Stimulated activated CD8-positive, alpha-beta memory T cell treated with anti-CD3 and anti-CD28 coated beads, Interleukin-12 subunit alpha, Interleukin-12 subunit beta, amount 100 ng/mL, for 1 hour (primary cell): ENCODE measurements around the gene HOXD10.

Experiments
- DNase-seq: peaks from one replicate; pipeline ENCODE4 v3.0.0-alpha.2; 2020; ENCODE audit warnings: low read depth

Gene HOXD10

DNA sequence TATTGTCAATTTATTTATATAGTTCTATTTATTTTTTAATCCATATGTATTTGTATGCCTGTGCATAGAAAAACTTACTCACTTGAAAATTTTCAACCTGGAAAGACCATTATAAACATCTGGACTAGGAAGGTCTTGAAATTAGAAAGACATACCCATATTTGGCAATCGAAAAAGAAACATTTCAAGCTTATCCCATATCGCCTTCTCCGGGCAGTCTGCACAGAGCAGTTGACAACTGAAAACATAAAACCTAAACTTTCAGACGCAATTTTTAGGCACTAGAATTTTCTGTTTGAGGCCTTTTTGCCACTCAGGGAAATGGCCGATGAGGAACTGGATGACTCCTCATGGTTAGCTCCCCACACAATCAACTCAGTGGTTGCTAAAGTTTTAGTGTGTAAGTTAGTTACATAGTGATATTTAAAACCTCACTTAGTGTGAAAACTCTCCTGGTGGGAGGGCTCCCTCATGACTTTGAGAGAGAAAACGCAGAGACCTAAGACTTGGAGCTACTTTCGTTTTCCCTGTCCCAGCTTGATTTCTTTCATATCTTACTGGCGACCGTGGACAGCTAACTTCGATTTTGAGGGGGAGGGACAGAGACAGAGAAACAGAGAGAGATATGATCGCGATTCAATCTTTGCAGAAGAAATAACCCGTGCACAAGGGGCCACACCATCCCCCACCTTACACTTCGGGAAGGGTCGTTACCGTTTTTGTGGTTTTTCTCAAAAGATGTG, 20.2 kb upstream of the HOXD10 start:
- DNase-seq: no peak

DNA sequence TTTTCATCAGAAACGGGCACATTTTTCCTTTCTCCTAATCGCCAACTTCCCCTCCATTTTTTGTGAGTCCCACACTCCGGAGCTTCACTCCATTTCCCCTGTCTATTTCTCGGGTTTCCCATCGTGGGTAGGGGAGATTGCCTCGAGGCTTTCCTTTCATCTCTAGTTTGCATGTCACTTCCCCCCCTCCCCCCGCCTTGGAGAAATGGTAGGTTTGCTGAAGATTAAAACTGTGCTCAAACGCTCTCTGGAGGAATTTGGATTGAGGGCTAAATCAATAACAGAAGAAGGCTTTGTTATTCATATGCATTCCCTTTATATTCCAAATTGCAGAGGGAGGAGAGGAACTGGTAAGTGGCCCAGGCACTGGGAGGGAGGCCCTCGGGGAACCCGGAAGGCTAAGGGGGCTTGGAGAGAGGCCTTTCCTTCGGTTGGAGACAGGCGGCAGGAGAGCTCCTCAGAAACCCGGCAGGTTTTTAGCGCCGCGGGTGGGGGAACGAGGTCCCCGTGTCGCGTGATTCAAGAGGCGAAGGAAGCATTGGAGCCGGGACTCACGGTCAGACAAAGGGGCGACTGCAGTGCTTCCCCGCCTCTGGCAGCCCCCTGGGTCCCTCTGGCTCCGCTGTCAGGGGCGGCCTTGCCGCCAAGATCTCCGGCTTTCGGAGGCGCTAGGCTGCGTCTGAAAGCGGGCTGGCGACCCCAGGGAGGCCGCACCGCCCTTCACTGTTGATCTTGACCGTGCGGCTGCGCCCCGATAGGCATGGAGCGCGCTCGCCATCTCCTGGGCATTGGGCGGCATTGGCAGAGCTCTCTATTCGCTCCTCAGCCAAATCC, 19.4 kb upstream of the HOXD10 start:
- peak; percentile 29 for DNase-seq

DNA sequence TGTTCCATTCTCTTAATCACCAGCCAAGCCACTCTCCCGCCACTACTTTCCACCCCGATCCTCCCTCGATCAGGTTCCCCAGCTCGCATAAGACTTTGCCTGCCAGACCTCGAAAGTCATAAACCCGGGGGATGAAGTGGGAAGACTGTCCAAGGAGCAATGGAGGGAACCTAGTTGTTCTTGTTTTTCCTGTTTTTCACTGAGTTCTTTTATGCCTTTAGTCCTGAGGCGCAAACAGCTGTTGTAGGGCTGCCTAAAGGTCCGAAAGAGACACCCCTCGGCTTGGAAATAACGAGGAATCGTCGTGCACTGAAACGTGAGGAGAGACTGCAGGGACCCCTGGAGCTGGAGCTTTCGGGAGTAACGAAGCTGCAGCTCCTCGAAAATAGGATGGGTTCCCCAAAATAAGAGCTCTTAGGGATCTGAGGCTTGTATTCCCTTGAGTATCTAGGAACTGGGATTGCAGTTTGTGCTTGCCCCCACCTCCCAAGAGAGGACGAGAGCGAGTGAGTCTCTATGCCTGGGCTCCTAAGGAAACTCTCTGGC, 18.7 kb upstream of the HOXD10 start:
- no peak for DNase-seq

DNA sequence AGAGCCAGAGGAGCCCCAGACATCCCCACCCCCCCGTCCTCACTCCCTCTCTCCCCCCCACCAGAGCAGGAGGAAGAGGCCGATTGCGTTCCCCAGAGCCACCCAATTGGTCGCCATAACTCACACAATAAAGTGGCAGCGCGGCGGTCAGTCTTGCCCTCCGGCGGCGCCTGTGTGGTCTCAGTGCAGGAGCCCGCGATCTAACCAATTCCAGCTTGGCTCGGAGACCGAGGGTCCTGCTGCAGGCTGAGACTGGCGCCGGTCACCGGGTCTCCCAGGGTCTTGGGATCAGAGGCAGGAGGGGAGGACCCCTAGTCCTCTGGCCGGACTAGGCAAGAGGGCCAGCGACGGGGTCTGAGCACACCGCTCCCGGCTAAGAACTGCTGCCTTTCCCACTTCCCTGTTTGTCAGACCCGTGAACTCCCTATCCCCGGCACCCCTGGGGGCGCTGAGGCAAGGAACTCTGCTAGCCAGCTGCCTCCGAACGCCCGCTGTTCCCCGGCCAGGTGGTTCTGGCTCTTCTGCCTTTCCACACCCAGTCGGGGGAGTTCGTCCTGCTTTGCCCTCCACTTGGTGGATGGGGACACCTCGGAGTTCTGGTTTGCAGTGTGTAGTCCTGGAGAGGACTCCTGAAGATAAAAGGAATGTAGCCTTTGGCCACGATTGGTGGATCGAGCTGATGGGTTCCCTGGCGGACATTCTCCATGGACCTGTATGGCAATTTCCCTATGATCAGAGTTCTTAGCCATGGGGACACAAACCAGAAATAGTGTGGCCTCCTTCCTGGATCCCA, 18.0 kb upstream of the HOXD10 start:
- no peak for DNase-seq

DNA sequence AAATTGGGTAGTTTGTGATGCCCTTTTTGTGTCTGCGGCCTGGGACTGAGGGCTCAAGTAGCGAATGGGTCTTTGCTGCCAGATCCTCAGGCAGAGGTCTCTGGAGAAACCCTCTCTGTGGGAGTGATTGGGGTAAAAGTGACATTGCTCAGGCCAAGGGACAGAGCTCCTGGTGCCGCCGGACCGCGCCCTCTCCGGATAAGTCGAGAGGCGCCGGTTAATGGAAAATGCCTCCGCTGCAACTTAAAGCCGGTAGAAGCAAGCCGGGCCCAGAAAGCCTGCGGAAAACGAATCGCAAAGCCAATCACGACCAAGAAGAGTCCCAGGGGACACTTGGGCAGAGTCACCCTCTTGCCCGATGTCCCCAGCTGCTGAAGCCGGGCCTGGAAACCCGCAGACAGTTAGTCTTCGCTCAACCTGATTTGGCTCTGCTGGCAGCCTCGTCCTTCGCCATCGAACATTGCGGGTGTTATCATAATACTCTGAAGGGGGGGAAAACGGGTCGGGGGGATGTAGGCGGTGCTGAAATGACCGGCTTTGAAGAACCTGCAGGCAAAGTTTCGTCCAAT, 17.3 kb upstream of the HOXD10 start:
- DNase-seq: no peak

DNA sequence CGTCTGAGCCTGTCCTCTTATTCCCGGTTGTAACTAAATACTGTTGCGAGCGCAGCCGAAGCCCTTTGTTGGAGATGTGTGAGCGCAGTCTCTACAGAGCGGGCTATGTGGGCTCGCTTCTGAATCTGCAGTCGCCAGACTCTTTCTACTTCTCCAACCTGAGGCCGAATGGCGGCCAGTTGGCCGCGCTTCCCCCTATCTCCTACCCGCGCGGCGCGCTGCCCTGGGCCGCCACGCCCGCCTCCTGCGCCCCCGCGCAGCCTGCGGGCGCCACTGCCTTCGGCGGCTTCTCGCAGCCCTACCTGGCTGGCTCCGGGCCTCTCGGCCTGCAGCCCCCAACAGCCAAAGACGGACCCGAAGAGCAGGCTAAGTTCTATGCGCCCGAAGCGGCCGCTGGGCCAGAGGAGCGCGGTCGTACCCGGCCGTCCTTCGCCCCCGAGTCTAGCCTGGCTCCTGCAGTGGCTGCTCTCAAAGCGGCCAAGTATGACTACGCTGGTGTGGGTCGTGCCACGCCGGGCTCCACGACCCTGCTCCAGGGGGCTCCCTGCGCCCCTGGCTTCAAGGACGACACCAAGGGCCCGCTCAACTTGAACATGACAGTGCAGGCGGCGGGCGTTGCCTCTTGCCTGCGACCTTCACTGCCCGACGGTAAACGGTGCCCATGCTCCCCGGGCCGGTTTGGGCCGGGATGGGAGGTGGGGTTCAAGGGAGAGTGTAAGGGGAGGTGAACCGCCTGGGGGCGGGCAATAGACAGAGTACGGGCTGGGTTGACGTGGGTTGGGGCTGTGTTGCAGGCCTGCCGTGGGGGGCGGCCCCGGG, 16.6 kb upstream of the HOXD10 start, which contains the start of gene HOXD12:
TSS of gene HOXD12 (plus strand) at position 68 of the 819 bp plus-strand sequence. CDS start at position 75, 7 bp downstream.
- DNase-seq: no peak

DNA sequence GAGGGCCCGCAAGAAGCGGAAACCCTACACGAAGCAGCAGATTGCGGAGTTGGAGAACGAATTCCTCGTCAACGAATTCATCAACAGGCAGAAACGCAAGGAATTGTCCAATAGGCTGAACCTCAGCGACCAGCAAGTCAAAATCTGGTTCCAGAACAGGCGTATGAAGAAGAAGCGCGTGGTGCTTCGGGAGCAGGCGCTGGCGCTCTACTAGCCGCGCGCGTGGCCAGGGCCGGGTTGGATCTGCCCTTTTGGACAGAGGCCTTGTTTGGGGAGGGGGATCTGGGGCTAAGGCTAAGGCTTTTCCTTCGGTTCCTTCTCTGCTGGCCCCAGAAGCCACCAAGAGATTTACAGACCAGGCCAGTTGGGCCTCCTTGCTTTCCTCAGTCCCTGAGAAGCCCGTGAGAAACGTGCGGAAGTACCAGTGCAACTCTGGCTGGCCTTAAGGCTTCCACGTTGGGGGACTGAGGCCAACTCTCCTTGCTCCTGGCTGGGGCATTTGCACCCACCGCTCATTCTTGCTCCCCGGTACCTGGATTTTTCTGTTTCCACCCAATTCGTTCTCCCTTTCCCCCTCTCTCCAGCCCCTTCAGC, 15.9 kb upstream of the HOXD10 start:
- DNase-seq: no peak

DNA sequence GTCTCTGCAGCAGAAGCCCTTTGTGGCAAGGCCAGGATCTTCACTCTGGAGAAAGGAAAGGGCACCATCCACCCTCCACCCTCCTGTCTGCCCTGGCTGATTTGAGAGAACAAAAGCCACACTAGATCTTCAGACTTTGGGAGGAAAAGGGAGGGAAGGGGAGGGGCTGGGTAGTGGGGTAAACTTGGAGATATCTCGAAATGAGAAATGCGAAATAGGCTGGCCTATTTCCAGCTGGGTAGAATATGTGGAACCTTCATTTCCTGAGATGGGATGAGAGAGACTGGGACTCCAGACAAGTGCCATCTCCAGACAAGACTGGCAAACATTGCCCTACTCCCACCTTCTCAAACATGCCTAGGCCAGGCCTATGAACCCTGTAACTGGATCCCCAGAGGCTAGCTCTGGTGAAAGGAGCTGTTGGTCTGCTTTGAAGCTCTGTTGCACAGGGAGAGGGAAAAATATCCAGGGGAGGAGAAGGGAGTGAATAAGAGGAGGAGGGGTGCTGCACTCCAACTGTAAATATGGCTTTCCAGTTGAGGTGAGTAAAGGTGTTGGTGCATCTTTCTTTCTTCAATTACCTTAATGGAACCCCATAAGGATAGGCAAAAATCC, 15.3 kb upstream of the HOXD10 start:
- DNase-seq: no peak

DNA sequence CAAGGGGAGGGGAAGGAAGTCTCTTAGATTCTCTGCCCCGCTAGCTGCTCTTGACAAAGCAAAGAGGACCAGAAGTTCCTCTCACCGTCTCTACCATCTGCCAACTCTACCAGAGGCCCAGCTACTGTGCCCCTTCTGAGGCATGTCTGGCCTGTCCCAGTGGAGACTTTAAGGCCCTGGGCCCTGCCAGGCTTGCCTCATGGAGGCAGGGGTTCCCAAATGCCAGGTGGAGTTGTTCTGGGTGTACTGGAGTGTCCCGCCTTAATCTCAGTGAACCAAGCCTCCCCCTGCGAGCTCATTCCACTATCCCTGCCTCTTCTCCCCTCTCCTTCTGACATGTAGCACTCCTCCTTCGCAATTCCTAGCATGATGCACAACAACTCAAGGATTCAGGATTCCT, 14.7 kb upstream of the HOXD10 start:
- no peak for DNase-seq

DNA sequence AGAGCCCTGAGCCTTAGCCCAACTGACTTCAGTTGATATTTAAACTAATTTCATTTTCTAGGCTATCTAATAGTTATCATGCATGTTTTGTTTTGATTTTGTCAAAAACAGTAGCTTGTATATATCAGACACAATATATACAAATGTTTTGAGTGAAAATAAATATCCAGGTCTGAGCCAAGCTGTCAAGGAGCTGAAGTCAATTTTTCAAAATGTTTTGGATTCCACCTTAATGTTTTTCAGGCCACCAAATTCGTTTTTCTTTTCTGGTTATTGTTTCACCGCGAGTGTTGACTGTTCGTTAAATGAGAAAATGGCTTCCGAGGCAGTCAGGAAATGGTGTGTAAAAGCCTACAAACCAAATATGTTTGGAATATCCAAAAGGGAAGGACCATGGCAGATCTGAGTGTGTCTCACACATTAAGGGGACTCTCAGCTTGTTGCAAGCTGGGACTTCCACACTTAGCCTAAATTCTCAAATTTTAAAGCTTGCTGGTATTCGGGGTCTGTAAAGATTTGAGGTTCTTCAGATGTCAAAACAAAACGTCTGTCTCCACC, 14.2 kb upstream of the HOXD10 start:
- no peak for DNase-seq

DNA sequence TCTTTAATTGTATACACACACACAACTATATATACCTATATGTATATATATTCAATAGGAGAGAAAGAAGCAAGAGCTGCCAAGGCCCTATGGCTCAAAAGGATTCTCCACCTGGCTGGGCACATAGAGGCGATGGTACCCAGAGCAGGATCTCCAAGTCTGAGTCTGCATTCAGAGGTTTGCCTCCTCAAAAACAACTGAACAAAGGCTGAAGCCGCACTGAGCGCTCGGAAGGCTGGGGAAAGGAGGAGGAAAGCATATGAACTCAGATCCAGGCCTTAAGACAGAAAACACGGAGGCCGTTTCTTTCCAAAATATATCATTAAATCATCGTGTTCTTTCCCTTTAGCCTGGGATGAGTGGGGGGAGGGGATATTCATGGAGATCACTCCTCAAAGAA, 13.4 kb upstream of the HOXD10 start:
- no peak for DNase-seq

DNA sequence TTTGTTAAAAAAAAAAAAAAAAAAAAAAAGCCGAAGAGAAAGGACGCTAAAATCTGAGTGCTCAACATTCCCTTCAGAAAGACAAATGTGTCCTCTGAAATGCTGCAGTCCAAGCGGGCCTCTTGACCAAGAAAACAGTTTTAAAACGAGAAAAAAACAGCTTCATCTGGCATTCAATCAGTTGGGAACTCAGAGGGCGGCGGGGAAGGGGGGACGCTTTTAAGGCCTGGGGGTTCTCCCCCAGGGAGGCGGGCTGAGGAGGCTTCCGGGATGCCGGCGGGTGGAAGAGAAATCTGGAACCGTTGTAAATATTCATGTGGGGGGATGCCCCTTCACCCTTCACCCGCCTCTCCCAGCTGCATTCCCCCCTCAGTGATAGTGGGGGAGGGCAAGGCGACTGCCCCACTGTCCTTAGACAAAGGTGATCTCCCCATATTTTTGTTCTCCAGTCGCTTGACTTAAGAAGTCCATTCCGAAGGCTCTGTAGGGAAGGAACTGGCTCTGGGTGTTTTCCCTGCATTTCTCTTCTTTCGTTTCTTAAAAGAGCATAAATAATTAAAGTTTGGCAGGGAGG, 12.7 kb upstream of the HOXD10 start:
- DNase-seq: no peak

DNA sequence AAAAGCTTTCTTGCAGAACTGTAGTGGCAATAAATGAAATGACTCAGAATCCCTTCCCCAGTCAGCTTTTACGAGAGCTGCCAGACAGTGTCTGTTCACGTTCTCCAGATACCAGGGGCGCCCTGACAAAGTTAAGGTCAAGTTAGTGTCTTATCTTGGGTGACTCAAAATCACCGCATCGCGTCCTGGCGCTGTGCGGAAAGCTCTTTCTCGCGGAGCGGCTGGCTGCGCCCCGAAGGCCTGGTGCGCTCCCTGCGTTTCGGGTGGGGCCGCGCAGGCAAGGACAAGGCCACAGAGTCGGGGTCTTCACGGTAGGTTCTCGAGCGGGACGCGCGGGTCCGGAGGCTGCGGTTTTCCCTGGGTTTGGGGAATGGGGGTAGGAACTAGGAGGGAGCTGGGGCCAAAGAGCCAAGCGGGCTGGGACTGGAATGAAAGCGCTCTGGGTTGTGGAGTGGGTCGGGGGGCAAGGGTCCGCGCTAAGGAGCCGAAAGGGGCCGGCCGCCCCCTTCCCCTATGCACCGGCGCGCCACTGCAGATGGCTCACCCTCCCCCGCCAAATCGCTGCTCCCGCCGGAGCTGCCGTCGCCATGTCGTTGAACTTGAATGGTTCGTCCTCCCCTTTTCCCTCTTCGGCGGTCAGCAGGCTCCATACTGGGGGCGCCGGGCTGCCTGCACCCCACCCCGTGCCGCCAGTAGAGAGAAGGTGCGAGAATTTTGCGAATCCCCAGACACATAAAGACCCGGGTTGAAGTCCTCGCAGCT, 12.1 kb upstream of the HOXD10 start:
- no peak for DNase-seq

DNA sequence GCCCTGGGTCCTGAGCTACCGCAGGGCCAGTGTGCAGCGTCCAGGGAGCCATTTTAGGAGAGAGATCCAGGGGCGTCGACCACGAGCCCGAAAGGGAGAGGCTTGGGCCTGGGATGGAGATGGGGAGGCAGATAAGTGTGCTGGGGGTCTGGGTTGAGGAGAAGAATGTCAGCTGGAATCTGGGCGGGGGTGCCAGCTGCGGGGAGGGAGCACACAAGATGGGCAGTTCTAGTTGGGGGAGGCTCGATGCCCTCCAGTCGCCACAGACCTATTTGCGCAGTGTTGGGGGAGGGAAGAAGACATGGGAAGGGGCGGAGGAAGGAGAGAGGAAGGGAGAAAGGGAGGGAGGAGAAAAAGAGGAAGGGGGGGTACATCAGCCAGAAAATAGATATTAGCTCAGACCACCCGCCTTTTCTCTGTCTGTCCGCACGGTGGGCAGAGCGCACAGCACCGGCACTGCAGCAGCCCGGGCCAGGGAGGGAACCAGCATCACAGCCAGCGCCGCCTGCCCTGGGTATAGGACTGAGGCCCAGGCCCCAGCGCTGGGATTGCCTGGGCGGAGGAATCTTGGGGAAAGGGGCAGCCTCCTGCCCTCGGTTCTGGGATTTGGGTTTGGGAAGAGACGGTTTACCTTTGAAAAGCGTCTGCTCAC, 11.4 kb upstream of the HOXD10 start:
- no peak for DNase-seq

DNA sequence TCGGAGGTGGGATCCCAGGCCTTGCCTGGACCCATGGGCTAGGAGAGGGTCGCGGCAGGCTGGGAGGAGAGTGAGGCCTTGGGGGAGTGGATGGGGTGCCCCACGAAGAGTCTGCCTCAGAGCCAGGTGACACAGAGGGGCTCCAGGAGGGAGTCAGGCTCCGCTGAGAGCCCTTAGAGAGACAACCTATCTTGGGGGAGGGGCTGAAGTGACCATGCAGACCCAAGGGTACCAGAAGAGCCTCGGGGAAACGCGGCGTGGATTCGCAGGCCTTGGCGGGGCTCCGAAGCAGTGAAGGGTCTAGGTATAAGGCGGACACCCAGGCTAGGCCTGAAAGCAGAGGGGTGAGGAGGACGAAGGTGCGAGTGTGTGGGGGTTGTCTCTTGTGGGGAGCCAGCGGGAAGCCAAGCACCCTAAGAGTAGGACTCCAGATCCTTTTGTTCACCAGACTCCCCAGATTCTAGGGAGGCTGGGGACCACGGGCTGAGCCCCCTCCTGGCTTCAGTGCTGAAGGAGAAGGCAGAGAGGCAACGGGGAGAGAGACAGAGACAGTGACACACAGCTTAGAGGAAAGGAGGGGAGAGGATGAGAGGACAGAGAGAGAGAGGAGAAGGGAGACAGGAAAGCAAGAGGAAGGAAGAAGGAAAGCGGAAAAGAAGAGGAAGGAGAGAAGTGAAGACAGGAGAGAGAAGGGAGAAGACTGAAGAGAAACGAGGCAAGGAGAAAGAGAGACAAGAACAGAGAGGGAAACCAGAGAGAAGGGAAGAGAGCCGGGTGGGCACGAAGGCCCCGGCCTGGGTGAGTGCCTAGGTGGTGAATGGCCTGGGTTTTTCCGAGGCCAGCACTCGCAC, 10.6 kb upstream of the HOXD10 start:
- DNase-seq: no peak

DNA sequence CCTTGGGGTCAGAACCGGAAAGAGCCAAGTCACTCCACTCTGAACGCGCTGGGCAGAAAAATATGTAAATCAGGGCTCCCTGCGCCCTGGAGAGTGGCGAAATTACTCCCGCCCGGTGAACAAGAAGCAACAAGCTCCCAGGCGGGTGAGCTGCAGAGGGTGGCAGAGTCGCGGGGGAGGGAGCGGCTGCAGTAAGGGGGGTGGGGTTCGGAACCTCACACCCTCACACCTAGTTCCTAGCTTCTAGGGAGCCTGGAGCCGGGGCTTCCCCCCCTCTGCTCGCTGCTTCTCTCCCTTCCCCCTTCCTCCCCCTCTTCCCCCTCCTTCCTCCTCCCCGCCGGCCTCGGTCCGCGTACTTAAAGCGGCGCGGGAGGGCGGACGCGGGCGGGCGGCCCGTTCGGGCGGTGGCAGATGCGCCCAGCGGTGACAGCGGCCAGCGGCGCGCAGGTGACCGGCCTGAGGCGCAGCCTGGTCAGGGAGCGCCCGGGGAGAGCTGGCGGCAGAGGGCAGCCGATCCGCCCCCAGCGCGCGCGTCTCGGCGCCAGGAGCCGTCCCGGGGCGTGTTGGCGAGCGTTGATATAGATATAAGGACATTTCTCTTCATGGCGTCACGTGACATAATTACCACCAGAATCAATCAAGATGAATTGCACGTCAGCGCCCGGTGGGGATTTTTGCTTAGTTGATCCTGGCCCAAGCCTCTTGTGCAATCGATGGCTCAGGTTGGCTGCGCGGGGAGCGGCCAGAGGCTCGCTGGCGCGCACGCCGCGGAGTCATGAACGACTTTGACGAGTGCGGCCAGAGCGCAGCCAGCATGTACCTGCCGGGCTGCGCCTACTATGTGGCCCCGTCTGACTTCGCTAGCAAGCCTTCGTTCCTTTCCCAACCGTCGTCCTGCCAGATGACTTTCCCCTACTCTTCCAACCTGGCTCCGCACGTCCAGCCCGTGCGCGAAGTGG, 9.7 kb upstream of the HOXD10 start, which contains the start of gene HOXD11:
TSS of gene HOXD11 (plus strand) at position 700 of the 959 bp plus-strand sequence. CDS start at position 776, 76 bp downstream.
- no peak for DNase-seq
